NT2/D1 (cell line): Measurements from ENCODE around the gene PCDHAC2.
A peak's percentile ranks its signal among the peaks of the same experiment; 100 is the strongest.

ENCODE experiments used
- DNase-seq: peaks from one replicate; pipeline ENCODE4 v3.0.0-alpha.2; 2011; ENCODE audit warnings: low read depth, low spot score
- H3K27me3 ChIP-seq: 2 replicates; pipeline ENCODE4 v1.6.0; 2011; ENCODE audit warnings: mild to moderate bottlenecking; ENCODE audit not compliant: insufficient read length, insufficient read depth
- H3K36me3 ChIP-seq: 2 replicates; pipeline ENCODE4 v1.6.1; 2011; ENCODE audit warnings: mild to moderate bottlenecking, low read length, mixed read lengths; ENCODE audit not compliant: insufficient read depth, insufficient read length
- H3K4me1 ChIP-seq: 2 replicates; pipeline ENCODE4 v1.5.1; 2011; ENCODE audit not compliant: insufficient read depth, insufficient read length
- H3K4me3 ChIP-seq: 2 replicates; pipeline ENCODE4 v1.5.1; 2011; ENCODE audit warnings: low read depth; ENCODE audit not compliant: insufficient read length
- H3K9ac ChIP-seq: 2 replicates; pipeline ENCODE4 v1.6.0; 2011; ENCODE audit warnings: low read depth; ENCODE audit not compliant: insufficient read length
- H3K9me3 ChIP-seq: 2 replicates; pipeline ENCODE4 v1.5.1; 2011; ENCODE audit warnings: mild to moderate bottlenecking, low read length; ENCODE audit not compliant: insufficient read depth
- SUZ12 ChIP-seq: IDR thresholded peaks from 2 replicates; pipeline ENCODE4 v1.6.1; 2011; ENCODE audit not compliant: insufficient read length, insufficient read depth; ENCODE audit errors: extremely low read depth
- YY1 ChIP-seq: IDR thresholded peaks from 2 replicates; pipeline ENCODE4 v1.6.1; 2011; ENCODE audit not compliant: insufficient read length, insufficient read depth
- ZNF274 ChIP-seq: IDR thresholded peaks from 2 replicates; pipeline ENCODE4 v1.6.1; 2011; ENCODE audit warnings: mild to moderate bottlenecking, low read depth, low read length

Gene PCDHAC2

DNA sequence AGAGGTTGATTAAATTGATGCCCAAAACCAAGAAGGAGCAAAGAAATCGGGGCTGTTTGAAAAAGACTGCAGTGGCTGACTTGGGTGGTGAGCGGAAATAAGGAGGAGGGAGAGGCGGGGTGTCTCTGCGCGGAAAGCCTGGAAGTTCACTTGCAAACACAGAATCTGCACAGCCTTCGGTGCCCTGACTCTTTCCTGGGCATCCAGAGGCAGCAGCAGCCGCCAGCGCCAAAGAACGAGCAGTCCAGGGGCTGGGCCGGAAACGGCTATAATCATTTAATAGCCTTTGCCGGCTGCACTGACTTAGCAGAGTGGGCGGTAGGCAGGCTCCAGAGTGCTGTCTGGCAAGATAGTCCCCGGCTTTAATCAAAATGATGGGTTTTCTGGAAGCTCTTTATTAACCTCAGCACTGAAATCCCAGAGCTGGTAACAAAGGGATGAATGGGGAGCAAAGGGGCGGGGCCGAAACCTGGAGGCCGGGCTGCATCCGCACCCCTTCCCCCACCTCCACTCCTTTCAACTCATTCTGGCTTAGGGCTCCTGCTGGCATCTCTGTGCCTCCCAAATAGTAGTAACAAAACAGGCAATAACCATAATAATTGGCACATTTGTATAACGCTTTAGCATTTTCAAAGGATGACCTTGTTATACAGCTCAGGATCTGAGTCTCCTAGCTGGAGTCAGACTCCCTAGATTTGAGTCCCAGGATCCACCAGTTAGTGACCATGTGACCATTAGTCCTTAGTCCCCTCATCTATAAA lies 35.7 kb downstream of the PCDHAC2 start:
- Histone ChIP-seq H3K9ac (peak overlapping the region; percentile 70), H3K4me3 (peak overlapping the region; percentile 32), H3K9me3 (no peaks in the 10 kb centered on the region), H3K36me3 (no peaks in the 10 kb centered on the region), H3K4me1 (no peaks in the 10 kb centered on the region), H3K27me3 (no peaks in the 10 kb centered on the region)
- DNase-seq, result peak; percentile 79
- TF ChIP-seq SUZ12, result no peak
- no peak for TF ChIP-seq YY1
- TF ChIP-seq ZNF274, result no peak

DNA sequence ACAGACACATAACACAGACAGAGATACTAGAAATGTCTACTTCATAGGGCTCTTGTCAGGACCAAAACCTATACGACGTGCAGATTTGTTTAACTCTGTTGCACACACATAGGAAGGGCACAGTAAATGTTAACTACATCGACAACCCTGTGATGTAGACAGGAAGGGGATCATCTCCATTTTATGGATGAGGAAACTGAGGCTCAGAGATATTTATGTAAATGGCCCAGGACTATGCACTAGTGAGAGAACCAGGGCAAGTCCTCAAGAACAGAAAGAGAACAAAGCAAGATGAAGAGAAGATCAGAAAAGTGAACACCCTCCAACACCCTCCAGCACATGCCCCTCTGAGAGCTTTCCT lies 36.3 kb downstream of the PCDHAC2 start:
- no peaks in the 10 kb centered on the region for H3K4me1 ChIP-seq

DNA sequence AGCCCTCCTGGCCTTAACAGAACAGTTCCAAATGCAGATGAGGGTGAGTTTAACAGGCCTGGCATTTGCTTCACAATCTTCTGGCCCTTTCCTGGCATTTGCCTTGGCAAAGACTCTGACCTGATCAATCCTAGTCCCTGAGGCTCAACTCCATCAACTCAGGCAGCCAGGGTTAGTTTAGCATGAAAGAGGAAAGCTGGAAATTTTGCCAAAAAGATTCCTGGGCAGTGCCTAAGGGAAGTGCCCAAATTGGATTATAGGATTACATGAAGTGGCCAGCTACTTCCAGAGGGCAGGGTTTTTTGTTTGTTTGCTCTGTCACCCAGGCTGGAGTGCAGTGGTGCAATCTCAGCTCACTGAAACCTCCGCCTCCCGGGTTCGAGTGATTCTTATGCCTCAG lies 36.8 kb downstream of the PCDHAC2 start:
- no peaks in the 10 kb centered on the region for H3K36me3 ChIP-seq
- H3K9ac ChIP-seq, result no peak overlapping the region
- H3K4me1 ChIP-seq, result no peaks in the 10 kb centered on the region
- DNase-seq, result no peak
- no peaks in the 10 kb centered on the region for H3K27me3 ChIP-seq
- no peaks in the 10 kb centered on the region for H3K9me3 ChIP-seq
- TF ChIP-seq YY1 (no peak), ZNF274 (no peak), SUZ12 (no peak)
- no peak overlapping the region for H3K4me3 ChIP-seq

More for the DNA sequence above, 36.3 kb downstream of the PCDHAC2 start:
- Histone ChIP-seq H3K27me3 (no peaks in the 10 kb centered on the region), H3K36me3 (no peaks in the 10 kb centered on the region), H3K4me3 (no peak overlapping the region), H3K9me3 (no peaks in the 10 kb centered on the region), H3K9ac (no peak overlapping the region)
- no peak for TF ChIP-seq SUZ12
- no peak for TF ChIP-seq ZNF274
- no peak for TF ChIP-seq YY1
- DNase-seq, result no peak

DNA sequence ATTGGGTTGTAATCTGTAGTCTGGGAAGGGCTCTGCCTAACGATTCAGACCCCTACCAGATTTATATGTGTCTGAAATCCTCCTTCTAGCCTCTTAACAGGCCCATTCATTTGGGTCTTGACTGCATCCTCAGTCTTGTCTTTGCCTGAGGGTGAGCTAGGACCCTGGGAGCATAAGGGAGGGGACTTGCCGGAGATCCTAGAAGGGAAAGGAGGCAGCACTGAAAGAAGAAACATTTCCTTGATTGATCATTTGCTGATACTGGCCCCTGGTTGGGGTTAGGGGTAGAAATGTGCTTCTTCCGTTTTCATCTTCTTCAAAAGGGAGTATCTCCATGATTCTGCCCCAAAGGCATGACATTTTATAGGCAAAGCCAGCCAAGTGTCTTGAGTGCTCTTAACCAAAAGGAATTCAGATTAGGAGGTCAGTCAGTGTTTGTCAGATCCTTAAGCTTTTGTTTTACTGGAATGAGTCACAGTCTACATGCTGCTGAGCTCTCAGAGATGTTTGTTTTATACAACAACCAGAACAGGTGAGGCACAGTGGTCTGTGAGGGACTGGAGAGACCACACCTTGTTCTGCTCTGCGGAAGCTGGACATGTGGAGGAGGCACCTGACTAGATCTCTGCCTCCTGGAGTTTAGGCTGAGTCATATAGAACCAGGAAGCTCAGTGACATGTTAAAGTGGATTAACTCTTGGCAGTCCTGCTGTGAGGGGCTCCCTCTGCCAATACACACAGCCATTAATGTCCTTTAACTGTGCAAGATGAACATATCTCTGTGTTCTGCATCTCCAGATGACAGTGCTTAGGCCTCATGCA lies 37.7 kb downstream of the PCDHAC2 start:
- Histone ChIP-seq H3K4me1 (no peaks in the 10 kb centered on the region), H3K9me3 (no peaks in the 10 kb centered on the region), H3K27me3 (no peaks in the 10 kb centered on the region), H3K4me3 (no peak overlapping the region), H3K36me3 (no peaks in the 10 kb centered on the region), H3K9ac (peak overlapping the region; percentile 63)
- DNase-seq, result peak; percentile 63
- TF ChIP-seq ZNF274 (no peak), YY1 (no peak), SUZ12 (no peak)

DNA sequence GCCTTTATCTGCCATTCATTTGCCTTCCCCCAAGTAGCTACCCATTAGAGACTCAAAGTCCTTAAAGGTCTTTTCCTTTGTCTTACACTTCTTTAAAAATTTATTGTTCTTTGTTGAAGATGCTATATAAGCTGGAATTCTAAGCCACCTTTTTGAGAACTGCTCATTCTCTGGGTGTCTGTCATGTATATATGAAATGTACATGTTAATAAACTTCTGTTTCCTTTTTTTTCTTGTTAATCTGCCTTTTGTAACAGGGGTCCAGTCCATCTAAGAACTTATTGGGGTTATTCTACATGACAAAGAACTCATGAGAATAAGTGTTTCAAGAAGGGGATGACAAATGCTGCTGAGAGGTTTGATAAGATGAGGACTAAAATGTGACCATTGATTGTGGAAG lies 41.5 kb downstream of the PCDHAC2 start:
- Histone ChIP-seq H3K9ac (no peak overlapping the region), H3K4me1 (no peaks in the 10 kb centered on the region), H3K27me3 (no peaks in the 10 kb centered on the region), H3K9me3 (no peaks in the 10 kb centered on the region), H3K36me3 (no peaks in the 10 kb centered on the region), H3K4me3 (no peak overlapping the region)
- TF ChIP-seq SUZ12 (no peak), YY1 (no peak), ZNF274 (no peak)
- DNase-seq, result no peak

DNA sequence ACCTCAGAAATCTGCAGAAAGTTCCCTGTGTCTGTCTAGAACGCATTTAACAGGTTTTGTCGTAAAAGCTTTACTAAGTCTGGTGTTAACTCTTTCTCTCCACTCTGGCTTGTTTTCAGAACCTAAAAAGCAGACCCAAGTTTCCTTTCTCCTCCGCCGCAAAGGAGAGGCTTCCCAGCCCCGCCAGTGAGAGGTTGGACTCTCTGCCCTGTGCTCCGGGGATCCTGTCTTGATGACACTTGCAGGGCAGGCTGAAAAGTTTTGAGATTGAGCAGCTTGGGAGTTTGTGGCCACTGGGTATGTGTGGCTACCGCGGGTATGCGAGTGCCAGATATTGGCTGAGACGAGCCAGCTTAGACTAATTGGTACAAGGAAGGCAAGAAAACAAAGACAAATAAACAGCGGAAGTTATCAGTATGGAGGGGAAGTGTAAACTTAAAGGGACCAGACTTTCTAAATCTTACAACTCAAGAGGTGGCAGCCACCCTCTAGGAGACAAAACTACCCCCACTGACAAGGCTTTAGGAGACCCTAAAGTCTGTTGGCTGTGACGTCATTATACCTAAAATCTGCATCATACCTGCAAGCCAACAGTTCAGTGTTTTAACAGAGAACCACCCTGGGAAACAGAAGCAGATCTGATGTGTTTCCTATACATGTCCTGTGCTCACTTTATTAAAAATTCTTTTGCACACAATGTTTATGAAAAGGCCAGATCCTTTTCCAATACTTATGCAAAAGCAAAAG lies 43.9 kb downstream of the PCDHAC2 start:
- no peak for TF ChIP-seq SUZ12
- TF ChIP-seq YY1, result no peak
- no peak for TF ChIP-seq ZNF274
- no peak for DNase-seq
- Histone ChIP-seq H3K4me3 (no peak overlapping the region), H3K27me3 (no peaks in the 10 kb centered on the region), H3K36me3 (no peaks in the 10 kb centered on the region), H3K9ac (no peak overlapping the region), H3K4me1 (no peaks in the 10 kb centered on the region), H3K9me3 (no peaks in the 10 kb centered on the region)

DNA sequence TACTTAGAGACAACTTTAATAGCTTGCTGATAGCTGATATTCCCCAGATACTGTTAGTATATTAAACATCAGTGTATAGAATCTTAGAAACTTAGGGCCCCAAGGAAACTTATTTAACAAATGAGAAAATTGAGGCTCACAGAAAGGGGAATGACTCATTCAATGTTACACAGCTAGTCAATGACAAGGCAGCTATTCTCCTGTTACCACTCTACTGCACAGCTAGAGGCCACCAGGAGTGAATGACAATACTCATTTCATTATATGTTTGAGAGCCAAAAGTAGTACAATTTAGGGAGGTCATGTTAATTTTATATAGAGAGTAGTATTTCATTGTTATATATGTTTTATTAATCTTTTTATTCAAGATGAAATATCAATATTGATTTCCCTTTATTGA lies 51.7 kb downstream of the PCDHAC2 start:
- no peaks in the 10 kb centered on the region for H3K36me3 ChIP-seq
- no peaks in the 10 kb centered on the region for H3K4me1 ChIP-seq
- DNase-seq, result no peak
- H3K9ac ChIP-seq, result no peak overlapping the region
- TF ChIP-seq SUZ12, result no peak
- no peak for TF ChIP-seq ZNF274
- TF ChIP-seq YY1, result no peak
- H3K27me3 ChIP-seq, result no peaks in the 10 kb centered on the region
- no peaks in the 10 kb centered on the region for H3K9me3 ChIP-seq
- no peak overlapping the region for H3K4me3 ChIP-seq
